Brain pericyte (primary cell): ENCODE data around the gene SOCS3.
"Not testable (repeated sequence)": the region's sequence is repeated elsewhere in the genome, so short reads cannot be mapped to it uniquely, and the experiment has no call there.

Source experiments
- DNase-seq: peaks from one replicate; pipeline ENCODE4 v3.0.0-alpha.2; 2012; ENCODE audit warnings: low read depth, low spot score

Gene SOCS3

DNA sequence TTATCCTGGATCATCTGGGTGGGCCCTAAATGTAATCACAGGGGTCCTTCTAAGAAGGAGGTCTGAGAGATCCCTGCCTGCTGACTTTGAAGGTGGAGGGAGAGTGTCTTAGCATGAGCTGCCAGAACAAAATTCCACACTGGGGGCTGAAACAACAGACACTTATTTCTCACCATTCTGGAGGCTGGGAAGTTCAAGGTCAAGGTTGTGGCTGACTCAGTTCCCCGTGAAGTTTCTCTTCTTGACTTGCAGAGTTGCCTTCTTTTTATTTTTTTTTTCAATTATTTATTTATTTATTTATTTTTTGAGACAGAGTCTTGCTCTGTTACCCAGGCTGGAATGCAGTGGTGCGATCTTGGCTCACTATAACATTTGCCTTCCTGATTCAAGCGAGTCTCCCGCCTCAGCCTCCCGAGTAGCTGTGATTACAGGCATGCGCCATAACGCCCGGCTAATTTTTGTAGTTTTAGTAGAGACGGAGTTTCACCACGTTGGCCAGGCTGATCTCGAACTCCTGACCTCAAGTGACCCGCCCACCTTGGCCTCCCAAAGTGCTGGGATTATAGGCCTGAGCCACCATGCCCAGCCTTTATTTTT lies 50.1 kb downstream of the SOCS3 start:
- DNase-seq = not testable (repeated sequence)

DNA sequence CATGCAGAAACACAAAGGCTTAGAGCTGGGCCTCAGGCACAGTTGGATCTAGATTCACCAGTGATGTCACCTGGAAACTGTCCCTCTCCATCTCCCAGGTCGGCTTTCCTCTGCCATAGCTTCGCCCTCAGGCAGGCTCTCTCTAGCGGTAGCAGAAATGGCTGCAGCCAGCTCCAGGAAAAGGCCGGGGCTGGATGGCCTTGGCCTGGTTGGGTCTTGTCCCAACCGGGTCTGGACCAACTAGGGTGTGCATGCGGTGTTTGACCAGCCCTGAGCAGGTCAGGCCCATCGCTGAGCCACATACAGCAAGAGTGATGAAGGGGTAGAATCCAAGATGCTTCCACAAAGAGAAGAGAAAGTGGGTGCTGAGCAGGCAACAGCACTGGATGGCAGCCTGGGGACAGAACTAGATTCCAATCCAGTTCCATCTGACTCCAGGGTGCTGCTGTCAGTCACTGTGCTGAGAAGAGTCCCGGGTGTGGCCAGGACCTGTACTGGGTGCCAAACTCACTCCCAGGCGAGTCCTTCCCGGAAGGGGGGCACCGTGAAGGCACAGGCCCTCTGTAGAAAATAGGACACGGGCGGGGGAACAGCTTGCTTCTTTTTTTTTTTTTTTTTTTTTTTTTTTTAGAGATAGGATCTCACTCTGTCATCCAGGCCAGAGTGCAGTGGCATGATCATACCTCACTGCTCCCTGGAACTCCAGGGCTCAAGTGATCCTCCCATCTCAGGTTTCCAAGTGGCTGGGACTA lies 51.8 kb downstream of the SOCS3 start:
- no peak for DNase-seq

DNA sequence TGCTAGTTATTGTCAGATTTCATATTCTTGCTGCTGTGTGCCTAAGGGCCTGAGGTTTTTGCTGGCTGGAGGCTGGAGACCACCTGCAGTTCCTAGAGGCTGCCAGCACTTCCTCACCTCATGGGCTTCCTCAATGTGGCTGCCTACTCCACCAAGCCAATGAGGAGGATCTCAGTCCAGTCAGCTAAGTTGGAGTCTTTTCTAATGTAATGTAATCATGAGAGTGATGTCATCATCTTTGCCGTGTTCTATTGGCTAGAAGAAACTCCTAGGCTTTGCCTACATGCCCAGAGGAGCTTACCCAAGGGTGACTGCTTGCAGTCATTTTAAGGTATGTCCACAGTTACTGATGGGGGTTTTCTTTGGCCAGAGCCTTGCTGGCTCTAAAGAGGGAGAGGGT lies 53.0 kb downstream of the SOCS3 start:
- no peak for DNase-seq
